B cell (primary cell): ENCODE measurements around the gene ZDHHC18.

Experiments
- EZH2 ChIP-seq: IDR thresholded peaks from 2 replicates; pipeline ENCODE4 v1.6.1; 2012; ENCODE audit warnings: borderline replicate concordance, low read depth, mild to moderate bottlenecking, moderate library complexity, low read length; ENCODE audit not compliant: insufficient read depth, poor library complexity, severe bottlenecking
- TF ChIP-seq, protein P1 (sequence below): fragments of 200-600 bp; IDR thresholded peaks from one replicate; pipeline ENCODE4 v1.8.0; 2022; ENCODE audit warnings: antibody characterized with exemption, mild to moderate bottlenecking

GRCh38 chr1:26897351-26897750 lies 70.9 kb downstream of the ZDHHC18 start:
- TF ChIP-seq, protein P1, sequence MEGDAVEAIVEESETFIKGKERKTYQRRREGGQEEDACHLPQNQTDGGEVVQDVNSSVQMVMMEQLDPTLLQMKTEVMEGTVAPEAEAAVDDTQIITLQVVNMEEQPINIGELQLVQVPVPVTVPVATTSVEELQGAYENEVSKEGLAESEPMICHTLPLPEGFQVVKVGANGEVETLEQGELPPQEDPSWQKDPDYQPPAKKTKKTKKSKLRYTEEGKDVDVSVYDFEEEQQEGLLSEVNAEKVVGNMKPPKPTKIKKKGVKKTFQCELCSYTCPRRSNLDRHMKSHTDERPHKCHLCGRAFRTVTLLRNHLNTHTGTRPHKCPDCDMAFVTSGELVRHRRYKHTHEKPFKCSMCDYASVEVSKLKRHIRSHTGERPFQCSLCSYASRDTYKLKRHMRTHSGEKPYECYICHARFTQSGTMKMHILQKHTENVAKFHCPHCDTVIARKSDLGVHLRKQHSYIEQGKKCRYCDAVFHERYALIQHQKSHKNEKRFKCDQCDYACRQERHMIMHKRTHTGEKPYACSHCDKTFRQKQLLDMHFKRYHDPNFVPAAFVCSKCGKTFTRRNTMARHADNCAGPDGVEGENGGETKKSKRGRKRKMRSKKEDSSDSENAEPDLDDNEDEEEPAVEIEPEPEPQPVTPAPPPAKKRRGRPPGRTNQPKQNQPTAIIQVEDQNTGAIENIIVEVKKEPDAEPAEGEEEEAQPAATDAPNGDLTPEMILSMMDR = no peak
- no peak for TF ChIP-seq EZH2
